Stimulated activated CD8-positive, alpha-beta memory T cell treated with anti-CD3 and anti-CD28 coated beads, Interleukin-4, amount 100 ng/mL, for 4 hours (primary cell): ENCODE measurements around the gene RNF169.
"Not testable (repeated sequence)": the region's sequence is repeated elsewhere in the genome, so short reads cannot be mapped to it uniquely, and the experiment has no call there.

Experiments used
- DNase-seq, 2 donors: peaks; one replicate each; pipeline ENCODE4 v3.0.0-alpha.2; 2020; ENCODE audit warnings: low read depth in 2 of 2, low spot score in 1 of 2

Gene RNF169

DNA sequence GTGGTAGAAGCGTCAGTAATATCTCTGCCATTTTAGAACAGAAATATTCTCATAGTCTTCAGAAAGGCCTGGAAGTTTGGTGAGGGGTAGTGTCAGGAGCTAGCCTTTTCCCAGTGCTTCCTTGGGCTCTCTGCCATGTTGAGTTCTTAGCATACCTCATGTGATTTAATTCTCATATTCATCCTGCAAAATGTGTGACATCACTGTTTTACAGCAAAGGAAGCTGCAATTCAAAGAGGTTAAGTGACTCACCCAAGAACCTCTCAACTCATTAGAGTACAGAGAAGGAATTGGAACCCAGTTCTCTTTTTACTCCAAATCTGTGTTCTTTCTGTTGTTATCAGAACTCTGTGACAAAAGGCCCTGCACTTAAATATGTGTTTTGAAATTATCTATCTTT, 72.1 kb downstream of the RNF169 start:
- DNase-seq, result no peak

DNA sequence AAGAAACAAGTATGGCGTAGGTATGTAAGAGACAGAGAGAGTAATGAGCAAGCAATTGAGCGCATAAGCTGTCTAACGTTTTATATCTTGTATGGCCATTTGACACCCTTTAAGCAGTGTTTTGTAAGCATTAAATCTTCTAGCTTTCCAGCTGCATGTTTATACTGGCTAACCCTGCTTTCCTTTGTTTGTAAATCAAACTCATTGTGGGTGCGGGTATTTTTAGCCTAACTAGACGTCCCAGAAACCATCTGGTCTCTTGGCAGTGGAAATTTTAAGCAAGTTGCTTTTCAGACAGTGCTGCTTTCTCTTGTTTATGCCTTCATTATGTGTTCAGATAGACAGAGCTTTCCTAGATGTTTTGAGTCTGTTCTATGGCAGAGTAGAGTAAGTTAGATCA, 73.5 kb downstream of the RNF169 start:
- no peak for DNase-seq

DNA sequence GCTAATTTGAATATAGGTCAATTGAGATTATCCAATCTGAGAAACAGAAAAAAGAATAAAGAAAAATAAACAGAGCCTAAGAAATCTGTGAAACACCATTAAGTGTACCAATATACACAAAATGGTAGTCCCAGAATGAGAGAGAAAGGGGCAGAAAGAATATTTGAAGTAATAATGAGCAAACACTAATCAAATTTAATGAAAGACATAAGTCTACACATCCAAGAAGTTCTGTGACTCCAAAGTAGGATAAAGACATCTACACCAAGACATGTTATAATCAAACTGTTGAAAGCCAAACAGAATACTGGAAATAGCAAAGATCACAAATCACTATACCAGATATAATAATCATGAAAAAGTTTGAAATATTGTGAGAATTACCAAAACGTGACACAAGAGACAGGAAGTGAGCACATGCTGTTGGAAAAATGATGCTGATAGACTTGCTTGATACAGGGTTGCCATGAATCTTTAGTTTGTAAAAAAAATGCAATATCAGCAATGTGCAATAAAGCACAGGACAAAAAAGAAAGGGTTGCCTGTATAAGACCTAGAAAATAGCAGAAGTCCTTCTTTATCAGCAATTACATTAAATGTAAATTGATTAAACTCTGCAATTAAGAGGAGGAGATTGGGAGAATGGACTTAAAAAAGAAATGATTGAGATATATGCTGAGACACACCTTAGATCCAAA, 75.8 kb downstream of the RNF169 start:
- no peak for DNase-seq

DNA sequence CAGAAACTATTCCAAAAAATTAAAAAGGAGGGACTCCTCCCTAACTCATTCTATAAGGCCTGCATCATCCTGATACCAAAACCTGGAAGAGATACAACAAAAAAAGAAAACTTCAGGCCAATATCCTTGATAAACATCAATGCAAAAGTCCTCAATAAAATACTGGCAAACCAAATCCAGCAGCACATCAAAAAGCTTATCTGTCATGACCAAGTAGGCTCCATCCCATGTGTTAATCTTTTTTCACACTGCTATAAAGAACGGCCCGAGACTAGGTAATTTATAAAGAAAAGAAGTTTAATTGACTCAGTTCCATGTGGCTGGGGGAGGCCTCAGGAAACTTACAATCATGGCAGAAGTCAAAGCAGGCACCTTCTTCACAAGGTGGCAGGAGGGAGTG, 76.9 kb downstream of the RNF169 start:
- not testable (repeated sequence) for DNase-seq

DNA sequence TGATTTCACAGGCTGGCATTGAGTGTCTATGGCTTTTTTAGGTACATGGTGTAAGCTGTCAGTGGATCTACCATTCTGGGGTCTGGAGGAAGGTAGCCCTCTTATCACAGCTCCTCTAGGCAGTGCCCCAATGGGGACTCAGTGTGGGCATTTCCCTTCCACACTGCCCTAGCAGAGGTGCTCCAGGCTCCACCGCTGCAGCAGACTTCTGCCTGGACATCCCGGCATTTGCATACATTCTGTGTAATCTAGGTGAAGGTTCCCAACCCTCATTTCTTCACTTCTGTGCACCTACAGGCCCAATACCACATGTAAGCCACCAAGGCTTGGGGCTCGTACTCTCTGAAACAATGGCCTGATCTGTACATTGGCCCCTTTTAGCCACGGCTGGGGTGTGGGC, 78.3 kb downstream of the RNF169 start:
- DNase-seq, result no peak

DNA sequence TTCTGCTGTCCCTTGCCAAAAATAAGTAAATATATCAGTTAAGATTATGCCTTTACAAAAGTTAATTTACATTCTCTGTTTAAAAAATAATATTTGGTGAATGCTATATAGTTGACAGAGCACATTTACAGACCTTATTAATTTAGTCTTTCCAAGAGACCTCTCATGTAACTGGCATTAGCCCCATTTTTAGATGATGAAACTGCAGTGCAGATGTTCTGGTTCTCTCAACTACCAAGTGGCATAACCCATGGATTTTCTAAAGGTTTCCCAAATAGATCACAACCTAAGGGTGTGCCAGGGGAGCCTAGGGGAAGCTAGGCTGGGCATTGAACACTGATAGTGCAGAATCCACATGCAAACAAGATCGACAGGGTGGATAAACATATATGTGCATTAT, 88.5 kb downstream of the RNF169 start:
- no peak for DNase-seq

DNA sequence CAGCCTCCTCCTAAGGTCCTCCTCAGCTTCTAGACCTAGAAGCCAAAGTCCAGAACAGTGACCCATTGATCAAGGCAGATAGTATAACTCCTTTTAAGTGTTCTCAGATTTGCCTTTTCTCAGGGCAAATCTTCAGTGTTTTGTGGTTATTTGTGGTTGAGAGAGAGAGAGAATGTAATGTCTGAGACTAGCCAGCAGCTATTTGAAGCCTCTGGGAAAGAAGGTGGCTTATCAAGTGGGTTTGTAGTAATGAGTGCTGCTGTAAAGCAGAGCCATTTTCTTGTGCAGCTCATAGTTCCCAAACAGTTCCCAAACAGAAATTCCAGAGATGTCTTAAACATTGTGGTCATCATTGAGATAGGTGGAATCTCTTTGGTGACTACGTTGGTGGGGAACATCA, 89.5 kb downstream of the RNF169 start:
- DNase-seq, result no peak

DNA sequence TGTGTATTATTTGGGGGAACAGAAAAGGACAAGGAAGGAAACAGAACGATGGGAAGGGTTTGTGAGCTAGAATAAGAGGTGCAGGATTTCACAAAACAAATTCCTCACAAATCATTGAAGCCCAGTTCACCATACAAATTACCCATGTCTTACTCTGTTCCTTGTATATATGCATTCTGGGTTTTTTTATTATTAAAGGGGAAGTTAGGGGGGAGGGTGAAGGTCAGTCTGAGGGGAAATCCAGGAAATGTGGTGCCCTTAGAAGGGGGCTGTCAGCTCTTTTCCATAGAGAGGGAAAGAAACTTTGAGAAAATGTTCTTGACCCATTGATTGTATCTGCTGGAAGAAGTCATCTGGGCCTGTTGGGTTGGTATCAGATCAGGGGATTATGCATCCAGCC, 90.8 kb downstream of the RNF169 start:
- DNase-seq, result no peak

DNA sequence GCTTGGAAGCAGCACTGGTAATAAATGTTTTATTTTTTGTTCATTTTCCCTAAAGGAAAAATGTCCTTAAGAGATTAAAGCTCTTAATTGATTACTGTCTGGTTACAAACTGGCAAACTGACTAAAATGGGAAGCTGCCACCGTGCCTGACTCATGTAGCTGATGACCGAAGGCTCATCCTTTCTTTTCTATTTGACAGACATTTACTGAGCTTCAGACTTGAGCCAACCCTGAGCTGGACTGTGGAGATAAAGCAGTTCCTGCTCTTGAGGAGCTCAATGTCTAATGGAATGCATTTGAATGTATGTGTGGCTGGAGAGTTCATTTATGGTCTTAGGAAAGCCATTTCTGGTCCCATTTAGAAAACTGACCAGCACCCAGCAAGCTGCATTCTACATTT, 91.3 kb downstream of the RNF169 start:
- DNase-seq, result no peak

DNA sequence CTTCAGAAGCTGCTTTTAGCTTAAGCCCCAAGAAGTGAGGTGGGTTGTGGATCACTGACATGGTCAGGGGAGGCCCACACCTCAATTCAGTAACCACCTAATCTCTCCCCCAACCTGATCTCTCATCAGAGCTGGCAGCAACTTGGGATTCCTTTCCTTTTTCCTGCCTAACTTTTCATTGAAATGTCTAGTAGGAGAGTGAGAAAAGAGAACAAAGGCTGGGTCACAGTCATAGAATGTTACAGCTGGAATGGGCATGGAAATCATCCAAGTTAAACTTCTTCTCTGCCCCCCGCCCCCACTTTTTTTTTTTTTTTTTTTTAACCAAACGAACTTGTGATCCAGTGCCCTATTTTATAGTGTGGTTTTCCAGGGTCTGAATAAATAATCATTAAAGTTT, 91.8 kb downstream of the RNF169 start:
- DNase-seq, result no peak

DNA sequence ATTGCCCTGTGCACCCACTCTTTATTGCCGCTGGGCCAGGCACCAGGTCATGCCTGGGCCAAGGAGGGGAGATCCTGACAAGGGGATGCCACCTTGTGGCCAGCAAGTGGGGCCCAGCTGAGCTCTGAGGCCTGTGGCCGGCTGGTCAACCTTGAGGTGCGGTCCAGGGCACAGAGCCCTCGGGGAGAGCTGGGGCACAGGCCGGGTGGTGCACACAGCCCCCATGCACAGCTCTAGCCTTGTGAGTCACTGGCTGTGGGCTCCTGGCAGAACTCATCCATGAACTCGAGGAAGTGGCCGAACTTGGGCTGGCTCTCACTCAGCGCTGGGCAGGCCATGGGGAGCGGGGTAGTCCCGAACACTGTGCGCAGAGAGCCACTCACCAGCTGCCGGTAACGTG, 94.3 kb downstream of the RNF169 start:
- DNase-seq, result no peak

DNA sequence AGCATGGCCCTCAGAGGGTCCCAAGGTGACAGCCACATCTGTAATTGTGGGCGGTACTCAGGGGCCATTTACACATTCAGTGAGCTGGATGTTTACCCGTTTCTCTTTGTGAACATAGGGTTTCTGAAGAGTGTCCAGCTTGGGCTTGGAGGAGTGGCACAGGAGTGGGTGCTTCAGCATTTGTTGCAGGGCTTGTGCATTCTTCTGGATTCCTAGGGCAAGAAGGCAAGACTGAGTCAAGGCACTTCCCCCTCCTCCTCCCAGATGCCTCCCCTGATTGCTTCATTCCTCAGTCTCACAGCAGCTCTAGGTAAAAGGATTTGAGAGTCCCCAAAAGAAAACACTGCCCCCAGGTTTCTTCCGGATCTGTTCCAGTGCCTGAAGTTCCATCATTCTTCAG, 95.4 kb downstream of the RNF169 start:
- no peak for DNase-seq

DNA sequence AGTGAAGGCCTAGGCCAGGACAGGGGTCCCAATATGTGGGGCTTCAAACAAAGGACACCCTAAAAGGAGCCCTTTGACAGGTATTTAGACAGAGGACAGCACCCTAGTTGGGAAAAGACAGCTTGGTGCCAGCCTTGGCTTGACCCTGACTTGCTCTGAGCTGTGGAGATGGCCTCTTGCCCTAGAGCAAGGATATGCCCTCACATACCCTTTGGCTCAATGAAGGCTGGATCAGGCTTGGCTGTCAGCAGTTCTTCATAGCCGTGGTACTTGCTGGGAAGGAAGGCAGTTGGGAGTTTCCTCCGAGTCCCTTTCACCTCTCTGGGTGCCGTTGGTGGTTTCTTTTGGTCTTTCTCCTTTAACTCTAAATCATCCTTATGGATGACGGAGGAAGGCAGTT, 96.2 kb downstream of the RNF169 start:
- DNase-seq, result no peak

DNA sequence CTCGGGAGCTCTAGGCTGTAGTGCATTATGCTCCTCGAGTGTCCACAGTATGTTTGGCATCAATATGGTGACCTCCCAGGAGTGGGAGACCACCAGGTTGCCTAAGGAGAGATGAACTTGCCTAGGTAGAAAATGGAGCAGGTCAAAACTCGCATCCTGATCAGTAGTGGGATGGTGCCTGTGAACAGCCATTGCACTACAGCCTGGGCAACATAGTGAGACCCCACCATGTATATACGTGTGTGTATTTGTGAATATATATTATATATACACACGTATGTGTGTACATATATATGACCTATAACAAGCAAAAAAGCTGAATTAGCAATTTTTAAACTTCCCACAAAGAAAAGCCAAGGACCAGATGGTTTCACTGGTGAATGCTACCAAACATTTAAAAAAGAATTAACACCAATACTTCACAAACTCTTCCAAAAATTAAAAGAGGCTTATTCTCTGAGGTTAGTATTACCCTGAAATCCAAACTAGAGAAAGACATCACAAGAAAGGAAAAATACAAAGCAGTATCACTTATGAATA, 97.4 kb downstream of the RNF169 start:
- DNase-seq, result no peak

DNA sequence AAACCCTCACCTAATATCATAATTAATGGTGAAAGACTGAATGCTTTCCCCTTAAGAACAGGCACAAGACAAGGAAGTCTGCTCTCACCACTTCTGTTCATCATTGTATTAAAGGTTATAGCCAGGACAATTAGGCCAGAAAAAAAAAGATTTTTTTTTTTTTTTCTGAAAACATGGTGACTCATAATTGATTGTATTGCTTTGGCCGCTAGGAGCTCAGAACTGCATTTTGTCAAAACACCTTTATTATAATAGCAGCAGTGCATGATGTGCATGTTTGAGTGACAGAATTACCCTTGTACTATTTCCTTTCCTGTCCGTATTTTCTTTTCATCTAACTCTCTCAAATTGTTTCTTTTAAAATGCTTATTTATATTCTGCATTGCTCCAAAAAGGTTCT, 98.1 kb downstream of the RNF169 start:
- no peak for DNase-seq

DNA sequence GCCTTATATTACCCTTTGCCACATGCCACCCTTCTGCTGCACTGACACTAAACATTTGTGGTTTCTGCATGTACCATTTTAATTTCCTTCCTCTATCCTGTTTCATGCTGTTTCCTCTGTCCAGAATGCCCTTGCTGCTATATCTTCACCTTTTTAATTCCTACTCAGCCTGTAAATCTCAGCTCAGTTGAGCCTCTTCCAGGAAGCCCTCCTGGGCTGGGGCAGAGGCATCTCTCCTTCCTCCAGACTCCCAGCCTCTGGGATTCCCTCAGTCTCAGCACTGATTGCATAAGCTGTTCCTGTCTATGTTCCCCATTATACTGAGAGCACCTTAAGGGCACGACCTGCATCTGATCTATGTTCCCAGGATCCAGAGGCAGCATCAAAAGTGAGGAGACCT, 98.7 kb downstream of the RNF169 start:
- DNase-seq, result no peak

DNA sequence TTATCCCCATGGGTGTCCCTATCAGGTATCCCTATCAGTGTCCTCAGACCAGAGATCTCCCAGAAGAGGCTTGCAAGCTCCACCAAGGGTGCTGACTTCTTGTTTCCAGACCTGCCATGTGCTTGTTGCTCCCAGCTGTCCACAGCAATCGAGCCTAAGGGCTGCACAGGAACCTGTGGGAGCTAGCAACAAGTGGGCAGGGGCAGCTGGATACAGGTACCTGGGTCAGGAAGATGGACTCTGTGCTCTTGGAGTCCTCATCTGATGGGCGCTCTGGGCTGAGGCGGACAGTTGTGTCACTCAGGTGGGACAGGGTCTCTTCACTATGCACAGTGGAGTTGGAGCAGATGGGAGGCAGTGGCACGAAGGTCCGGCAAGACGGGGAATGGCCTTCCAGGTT, 99.2 kb downstream of the RNF169 start:
- DNase-seq, result no peak

DNA sequence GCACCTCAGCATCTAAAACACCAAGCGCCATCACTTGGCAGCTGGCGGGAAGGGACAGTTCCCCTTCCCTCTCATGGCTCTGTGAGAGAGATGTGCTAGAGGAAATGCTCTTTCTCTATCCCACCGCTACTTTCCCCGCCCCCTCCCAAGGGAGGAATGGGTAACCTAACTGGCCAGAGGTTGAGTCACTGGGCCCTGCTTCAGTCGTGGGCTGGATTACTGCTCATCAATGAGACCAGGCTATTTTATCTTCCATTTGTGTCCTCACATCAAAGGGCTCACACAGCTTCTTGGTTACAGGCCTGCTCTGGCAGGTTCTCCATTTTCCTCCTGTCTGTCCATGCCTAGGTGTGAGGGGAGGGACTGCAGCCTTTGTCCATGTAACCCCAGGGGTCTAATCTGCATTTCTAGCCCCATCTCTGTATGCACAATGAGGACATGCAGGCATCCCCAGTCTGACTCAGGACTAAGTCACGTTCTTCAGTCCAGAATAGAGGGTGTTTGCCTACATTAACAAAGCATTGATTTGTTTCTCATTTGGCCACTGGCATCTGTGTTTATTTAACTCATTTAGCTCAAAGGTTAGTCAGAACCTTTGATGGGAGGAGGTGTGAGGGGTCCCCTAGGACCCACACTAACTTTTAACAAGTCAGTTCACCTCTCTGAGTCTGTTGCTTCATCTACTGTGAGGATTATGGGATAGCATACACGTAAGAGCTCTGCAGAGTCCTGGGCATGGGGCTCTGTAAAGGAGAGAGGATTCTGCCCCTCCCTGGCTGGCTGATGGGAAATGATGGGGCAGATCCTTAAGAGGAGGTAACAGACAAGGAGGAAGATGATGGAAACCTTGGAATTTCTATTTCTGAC, 101.1 kb downstream of the RNF169 start:
- DNase-seq, result no peak

DNA sequence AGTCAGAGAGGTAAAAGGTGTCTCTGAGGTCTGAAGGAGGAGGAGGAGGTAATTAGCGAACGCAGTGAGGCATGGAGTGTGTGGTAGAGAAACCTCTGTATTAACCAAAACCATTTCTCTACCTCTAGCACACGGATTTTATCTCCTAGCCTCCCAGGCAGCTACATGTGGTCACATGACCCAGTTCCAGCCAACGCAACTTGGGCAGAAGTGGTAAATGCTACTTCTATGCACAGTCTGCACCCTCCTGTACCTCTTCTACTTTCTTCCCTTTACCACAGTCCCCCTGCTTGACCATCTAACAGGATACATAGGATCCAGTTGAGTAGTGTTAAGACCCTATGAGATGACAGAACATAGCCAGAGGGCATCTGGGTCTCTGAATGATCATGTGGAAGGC, 104.6 kb downstream of the RNF169 start:
- DNase-seq, result no peak

DNA sequence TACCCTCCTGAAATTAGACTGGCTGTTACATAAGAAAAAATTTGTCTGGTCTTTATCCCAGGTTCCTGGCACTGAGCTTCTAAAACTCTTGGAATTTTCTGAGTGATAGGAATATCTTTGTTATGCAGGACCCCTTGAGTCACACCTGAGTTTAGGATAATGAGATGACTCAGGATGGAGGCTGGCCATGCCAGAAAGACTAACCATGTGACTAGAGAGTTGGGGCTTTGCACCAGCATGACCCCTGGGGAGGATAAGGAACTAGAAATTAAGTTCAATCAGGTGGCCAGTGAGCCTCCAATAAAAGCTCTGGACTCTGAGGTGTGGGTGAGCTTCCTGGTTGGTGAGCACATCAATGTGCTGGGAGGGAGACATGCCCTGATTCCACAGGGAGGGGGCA, 112.1 kb downstream of the RNF169 start:
- DNase-seq, result no peak

DNA sequence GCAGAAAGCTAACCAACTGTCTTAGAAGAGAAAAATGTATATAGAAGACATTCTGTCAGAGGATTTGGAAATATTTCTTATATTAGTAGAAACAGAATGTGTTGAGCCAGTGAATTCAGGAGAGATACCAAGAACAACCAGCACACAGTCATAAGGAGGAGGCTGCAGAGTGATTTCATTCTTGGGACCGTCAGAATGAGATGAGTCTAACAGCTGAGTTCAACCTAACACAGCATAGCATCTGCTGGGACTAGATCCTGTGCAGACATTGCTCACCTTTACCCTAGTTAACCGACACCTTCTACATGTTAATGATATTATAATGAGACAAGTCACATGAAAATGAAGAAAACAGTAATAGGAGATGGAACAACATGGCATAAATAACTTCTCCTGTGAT, 114.8 kb downstream of the RNF169 start:
- no peak for DNase-seq

DNA sequence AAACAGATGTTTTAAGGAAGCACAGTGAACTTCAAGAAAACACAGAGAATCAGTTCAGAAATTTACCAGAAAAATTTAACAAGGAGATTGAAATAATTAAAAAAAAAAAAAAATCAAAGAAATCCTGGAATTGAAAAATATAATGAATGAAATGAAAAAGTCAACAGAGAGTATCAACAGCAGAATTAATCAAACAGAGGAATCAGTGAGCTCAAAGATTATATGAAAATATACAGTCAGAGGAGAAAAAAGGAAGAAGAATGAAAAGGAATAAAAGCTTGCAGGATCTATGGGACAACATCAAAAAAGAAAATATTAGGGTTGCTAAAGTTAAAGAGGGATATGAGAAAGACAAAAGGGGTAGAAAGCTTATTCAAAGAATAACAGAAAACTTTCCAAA, 117.9 kb downstream of the RNF169 start:
- DNase-seq, result no peak

DNA sequence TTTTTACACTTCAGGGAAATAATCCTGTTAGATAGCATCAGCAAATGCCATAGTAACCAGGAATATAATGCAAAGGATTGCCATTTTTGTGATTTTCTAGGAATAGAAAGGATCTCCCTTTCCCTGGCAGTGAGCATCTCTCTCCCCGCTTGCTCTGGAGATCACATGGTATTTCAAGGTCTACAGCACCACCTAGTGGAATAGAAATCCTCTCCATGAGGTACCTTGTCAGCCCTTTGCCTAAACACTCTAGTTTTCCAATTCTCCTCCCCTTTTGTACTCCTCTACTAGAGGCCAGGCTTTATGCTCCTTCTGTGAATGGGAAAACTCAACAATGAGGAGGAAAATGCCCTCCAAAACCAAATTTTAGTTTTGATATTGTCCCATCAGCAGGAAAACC, 121.8 kb downstream of the RNF169 start:
- DNase-seq, result no peak
